ENCODE data around the gene SAPCD1.
"Not testable (repeated sequence)": the region's sequence is repeated elsewhere in the genome, so short reads cannot be mapped to it uniquely, and the experiment has no call there.

The SAPCD1 gene

DNA sequence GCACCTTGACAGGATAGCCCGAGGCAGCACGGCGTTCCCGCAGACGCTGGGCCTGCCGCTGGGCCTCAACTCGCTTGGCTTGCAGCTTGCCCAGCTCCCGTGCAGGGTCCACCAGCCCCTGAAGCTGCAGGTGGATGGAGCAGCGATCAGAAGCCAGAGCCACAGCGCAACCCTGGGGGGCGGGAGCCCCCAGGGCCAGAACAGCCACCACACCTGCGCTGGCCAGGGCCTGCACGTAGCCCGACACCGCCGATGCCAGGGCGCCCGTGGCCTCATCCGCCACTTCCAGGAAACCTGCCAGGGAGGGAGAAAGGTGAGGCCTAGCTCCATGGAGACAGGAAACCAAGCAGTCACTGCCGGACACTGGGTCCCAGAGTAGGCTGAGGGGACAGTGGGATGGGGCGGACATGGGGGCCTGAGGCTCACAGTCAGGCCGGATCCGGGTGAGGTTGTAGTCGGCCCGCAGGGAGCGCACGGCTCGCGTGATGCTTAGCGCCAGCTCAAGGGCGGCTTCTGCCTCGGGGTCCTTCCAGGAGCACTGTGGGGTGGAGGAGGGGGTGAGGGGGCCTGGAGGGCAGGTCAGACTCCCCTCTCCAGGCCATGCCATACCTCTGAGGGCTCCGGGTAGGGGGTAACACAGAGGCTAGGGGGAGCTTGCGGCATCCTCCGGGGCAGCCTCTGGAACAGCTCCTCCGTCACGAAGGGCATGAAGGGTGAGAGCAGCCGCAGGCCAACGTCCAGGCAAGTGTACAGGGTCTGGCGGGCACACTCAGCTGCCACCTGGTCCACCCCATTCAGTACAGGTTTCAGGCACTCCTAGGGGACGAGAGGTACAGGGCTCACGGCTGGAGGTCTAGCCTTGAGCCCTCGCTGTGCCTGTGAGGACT is 16.8 kb downstream of the SAPCD1 start:
- no peak for ATAC-seq

DNA sequence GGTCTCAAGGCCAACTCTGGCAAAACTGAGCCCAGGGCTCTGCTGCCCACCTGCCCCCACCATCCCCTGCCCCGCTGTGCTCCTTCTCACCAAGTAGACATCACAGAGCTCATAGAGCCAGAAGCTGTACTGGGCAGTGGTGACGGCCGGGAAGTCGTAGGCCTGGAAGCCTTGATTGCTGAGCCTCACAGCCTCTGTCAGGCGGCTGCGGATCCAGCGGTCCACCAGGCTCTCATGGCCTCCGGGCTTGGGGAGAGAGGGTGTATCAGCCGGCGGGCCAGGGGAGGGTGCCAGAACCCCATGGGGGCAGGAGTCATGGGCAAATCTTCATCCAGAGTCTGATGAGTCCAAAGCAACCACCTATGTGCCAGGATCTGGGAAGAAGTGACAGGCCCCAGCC is 17.5 kb downstream of the SAPCD1 start:
- ATAC-seq = no peak

DNA sequence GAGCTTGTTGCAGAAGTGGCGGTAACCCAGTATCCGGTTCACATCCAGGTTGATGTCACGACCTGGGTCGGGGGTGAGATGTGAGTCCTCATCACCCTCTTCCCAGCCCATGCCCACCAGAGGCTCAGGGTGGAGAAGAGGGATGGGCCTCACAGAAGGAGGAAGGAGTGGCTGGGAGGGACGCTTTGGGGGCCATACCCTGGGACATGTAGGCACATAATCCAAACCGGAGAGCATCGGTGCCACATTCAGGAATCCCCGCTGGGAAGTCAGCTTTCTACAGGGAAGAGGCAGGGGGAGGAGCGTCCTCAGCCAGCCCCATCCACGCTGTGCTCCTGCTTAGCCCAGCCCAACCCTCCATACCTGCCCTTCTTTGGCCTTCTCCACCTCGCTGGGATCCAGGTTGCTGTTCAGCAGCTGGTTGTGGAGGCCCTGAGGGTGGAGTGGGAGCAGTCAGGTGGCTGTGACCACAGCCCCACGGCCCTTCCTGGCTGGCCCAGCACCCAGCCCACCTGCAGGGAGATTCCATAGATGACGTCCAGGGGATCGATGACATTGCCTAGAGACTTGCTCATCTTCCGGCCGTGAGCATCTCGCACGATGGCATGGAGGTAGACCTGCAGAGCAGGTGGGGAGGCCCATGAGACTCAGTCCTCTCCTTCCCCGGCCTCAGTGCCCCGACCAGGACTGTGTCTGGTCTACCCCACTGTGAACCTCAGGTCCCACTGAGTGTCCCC is 18.2 kb downstream of the SAPCD1 start:
- ATAC-seq = no peak

DNA sequence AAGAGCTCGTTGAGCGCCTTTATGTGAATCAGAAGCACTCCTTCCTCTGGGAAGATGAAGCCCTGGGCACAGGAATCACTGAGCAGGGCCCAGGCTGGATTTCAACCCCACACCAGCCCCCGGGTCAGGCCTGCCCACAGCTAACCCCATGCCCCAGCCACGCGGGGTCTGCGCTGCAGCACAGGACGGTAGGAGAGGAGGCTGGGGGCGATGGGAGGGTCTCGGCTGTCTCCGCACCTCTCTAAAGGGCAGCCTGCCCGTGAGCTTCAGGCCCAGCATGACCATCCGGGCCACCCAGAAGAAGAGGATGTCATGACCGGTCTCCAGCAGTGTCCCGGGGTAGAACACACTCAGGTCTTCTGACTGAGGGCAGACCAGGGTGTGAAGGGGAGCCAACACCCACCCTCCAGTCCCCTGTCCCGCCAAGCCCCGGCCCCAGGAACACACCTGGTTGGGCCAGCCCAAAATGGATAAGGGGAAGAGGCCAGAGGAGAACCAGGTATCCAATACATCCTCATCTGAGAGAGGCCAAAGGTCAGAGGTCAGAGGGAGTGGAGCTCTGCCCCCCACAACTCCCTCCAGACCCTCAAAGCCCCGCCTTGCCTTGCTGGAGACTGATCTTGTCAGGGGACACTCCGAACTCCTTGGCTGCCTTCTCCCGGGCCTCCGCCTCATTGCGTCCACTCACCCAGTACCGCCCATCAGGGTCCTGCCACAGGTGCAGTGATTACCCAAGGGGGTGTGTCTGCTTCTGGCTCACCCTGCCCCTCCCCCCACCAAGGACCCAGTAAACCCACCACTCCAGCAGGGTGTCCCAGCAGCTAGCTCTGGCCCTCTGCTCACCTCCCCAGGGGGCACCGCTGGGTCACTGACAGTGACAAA is 19.0 kb downstream of the SAPCD1 start:
- no peak for ATAC-seq

DNA sequence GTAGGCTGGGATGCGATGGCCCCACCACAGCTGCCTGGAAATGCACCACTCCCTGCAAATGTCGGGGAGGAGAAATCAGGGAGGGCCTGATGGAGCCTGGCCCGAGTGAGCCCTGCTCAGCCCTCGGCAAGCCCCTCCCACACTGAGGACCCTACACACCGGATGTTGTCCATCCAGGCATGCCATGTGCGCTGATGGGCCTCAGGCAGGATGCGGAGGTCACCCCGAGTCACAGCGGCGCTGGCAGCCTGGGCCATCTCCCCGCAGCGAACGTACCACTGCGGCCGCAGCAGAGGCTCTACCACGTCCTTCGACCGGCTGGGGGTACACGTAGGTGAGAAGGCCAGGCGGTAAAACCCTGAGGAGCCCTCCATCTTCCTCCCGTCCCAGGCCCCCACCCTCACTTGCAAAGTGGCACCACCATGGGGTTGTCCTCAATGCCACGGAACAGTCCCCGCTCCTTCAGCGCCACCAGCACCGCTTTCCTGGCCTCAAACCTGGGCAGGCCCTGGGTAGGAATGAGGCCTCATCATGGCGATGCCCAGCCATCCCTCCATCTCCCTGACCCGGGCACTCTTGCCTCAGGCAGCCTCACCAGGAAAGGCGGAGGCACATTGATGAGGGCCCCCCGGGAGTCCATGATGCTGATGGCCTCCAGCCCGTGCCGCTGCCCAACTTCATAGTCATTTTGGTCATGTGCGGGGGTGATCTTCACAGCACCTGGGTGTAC is 19.8 kb downstream of the SAPCD1 start:
- no peak for ATAC-seq

DNA sequence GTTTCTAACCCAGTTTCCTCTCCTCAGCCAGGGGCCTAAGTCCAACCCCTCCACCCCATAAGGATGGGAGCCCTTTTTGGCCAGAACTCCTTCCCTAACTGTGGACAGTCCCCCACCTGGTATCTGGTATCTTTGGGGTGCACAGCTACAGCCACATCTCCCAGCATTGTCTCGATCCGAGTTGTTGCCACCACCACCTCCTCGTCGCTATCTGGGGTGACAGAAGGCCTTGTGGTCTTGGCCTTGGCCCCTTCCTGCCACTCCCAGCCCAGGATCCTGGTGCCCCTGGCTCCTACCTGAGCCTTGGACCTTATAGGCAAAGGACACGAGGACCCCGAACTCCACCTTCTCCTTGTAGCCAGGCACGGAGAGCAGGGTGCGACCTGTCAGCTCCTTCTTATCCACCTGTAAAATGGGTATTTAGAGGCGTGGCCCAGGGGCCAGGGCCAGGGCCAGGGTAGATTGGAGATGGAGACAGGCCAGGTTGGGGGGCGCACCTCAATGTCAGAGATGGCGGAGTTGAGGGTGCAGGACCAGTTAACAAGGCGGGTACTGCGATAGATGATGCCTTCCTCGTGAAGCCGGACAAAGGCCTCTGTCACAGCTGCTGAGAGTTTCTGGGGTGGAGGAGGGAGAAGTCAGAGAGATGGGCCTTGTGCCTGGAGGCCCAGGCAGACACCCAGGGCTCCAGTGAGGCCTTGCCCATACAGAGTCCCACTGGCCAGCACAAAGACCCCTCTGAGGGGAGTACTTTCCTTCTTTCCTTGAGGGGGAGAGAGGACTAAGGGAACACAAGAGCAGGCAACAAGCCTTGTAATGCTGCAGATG is 21.9 kb downstream of the SAPCD1 start:
- ATAC-seq = no peak

DNA sequence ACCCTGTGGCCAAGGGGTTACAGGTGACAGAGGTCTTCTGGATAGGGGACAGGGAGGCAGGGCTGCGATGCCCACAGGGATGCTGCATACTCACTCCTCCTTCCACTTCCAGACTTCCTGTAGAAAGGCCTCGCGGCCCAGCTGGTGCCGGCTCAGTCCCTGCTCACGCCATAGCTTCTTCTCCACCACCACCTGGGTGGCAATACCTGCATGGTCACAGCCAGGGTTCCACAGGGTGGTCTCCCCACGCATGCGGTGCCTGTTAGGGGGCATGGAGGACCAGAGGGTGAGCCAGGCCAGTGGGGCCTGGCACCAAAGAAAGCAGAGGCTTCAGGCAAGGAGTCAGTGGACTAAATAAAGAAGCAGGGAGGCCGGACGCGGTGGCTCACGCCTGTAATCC is 23.0 kb downstream of the SAPCD1 start:
- ATAC-seq = no peak

DNA sequence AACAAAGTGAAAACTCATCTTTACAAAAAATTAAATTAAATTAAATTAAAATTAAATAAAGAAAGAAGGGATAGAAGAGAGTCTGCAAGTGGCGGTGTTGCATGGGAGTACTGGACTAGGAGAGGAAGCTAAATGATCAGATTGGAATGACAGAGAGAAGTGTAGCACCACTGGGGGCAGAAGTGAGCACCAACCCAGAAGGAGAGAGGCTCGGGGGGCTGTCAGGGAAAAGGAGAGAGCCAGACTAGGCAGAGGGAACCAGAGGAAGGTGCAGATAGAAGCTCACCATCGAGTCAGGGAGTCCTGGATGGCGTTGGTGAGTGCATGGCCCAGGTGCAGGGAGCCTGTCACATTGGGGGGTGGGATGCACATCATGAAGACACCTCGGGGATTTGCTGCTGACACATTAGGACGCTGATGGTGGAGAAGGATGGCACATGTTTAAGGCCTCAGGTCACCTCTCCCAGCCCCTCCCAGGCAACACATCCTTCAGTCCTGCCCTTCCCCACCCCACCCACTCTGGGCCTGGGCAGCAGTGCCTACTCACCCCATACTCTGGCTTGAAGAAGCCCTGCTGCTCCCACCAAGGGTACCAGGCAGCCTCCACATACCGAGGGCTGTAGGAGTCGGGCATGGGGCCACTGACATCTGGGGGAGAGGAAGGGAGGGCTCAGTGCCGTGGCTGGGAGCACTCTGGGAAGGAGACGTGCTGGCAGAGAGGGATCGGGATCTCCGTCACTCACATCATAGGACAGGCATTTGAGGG is 29.1 kb downstream of the SAPCD1 start:
- ATAC-seq = no peak

DNA sequence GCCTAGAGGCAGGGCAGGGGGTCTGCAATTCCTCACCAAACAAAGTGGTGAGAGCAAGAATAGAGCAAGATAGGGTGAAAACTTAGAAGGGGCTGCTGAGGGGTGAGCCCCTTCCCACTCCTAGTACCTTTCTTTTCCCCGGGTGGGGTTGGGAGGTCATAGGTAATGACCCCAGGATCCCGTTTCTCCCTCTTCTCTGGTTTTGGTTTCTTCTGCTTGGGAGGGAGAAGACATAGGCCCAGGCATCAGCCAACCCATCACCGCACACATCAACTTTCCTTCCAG is 29.6 kb downstream of the SAPCD1 start:
- no peak for ATAC-seq

- ATAC-seq = peak in 1 of 2 donors; percentile 36
Observed at GRCh38 chr6:31792761-31793171, 30.3 kb downstream of the SAPCD1 start.

- ATAC-seq = not testable (repeated sequence)
Observed at GRCh38 chr6:31793927-31794245, 31.4 kb downstream of the SAPCD1 start.

DNA sequence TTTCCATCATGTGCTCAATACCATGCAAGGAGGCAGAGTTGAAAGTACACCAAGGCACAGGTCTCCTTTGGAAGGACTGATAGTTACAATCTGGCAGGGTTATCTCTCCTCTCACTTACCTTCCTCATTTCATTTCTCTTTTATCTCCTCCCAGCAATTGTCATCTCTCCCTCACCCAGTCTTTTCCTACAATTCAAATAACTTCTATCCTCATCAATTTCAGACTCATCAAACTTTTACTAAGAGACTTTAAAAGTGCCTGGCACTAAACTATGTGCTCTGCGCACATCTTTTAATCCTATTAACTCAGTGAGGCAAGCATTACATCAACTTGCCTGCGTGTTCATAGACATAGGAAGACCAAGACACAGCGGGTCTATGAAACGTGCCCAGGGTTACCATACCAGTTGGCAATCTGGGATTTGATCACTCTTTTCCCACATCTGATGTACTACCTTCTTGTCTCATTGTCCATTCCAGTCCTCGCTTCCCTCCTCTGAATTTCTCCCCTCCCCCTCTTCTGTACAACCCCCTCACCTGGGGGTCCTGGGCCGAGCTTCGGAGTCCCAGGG is 31.9 kb downstream of the SAPCD1 start:
- ATAC-seq = no peak

DNA sequence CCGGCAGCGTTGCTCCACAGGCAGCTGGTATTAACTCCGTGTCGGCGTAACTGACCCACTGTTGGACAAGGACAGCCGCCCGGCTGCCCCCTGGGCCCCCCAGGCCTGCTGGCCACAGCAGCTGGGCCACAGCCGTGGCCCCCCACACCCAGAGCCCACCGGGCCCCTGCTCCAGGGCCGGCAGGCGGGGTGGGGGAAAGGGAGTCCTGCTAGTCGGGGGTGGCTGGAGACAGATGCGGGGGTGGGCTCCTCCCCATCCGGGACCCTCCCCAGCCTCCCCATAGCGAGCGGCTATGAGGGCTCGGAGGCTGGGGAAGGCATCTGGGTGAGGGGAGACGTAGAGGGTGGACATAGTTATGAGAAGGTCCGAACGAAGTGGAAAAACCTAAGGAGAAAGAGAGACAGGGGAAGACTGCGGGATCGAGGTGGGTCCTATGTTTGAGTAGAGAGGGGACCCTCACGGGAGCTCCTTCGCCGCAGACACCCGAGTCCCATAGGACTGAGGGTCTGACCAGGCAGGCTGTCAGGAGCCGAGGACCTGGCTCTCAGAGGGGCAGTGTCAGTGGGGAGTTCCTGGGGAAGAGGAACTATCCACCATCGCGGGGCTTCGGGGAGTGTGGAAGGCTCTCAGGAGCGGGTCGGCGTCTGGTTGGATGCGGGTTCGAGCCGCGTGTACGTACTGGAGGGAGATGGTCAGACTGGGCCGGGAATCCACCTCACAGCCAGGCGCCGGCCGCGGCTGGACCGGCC is 32.6 kb downstream of the SAPCD1 start:
- ATAC-seq = peak; percentile 25 to 32

- ATAC-seq = peak; percentile 86 to 88
Observed at GRCh38 chr6:31795616-31796298, 33.3 kb downstream of the SAPCD1 start, which contains the start of gene VARS1. Gene VARS1, minus strand, starts transcription at chr6:31795752. Its CDS starts 535 bp downstream, at chr6:31795217.

DNA sequence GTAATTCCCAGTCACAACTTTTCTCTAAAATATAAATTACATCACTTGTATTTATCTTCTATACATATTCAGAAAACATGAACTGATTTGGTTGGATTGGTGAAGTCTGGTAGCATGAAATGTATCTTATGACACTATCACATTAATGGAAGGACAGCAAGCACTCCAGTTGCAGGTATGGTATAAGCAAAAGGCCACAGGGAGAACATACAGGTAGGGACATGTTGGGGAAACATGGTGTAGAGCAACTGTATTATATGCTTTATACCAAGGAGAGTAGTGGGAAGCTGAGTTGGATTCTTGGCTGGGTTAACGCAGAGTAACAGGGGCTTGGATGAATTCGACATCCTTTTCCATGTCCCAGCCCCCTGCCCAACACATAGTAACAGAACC is 34.5 kb downstream of the SAPCD1 start:
- ATAC-seq = no peak

GRCh38 chr6:31797588-31797987 is 35.1 kb downstream of the SAPCD1 start:
- no peak for ATAC-seq

DNA sequence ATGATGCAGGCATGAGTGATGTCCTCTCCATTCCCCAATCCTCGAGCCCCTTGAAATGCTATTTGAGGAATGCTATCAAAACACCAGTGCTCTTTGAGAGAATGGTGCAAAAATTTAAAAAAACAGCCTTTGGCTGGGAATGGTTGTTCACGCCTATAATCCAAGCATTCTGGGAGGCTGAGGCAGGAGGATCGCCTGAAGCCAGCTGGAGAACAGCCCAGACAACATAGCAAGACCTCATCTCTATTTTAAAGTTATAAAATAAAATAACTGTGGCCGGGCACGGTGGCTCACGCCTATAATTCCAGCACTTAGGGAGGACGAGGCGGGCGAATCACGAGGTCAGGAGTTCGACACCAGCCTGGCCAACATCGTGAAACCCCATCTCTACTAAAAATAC is 37.3 kb downstream of the SAPCD1 start:
- no peak for ATAC-seq

- not testable (repeated sequence) for ATAC-seq
Observed at GRCh38 chr6:31801031-31801927, 38.8 kb downstream of the SAPCD1 start.

Data from activated CD4-positive, CD25-positive, alpha-beta regulatory T cell treated with anti-CD3 and anti-CD28 coated beads, Interleukin-2, amount 50 U/mL, for 24 hours (primary cell).